ENCODE results near the gene NEB. TPM values are rescaled to one million over a fixed set of nuclear protein-coding genes. Genes with fewer than 3 reads are reported as not detected.
"Not testable (repeated sequence)": the region's sequence is repeated elsewhere in the genome, so short reads cannot be mapped to it uniquely, and the experiment has no call there.

The NEB gene
- total RNA-seq, 4 donors from 2014 or later: 1.6 to 16.4 (median 4.4) TPM

GRCh38 chr2:151560289-151560688 is 174.0 kb downstream of the NEB start:
- TF ChIP-seq CTCF (IDR thresholded peaks at IDR 0.05): no peak
- TF ChIP-seq POLR2A (IDR thresholded peaks at IDR 0.05): no peak
- intact Hi-C loops (cut with DNase I): no loop called here
- DNase-seq: peak; percentile 68 to 70
- peaks cover 3 to 13% of the 10 kb centered on the region in 2 donors for H3K4me1 ChIP-seq
- WGBS, 2 donors: 3 to 15% methylated on average over 3 of the region's 3 CpGs
- no peak overlapping the region for H3K4me3 ChIP-seq (replicated peaks in 1 of 3)
- H3K27ac ChIP-seq: peak overlapping the region; percentile 56 to 74 (median 56)
- no peaks in the 10 kb centered on the region for H3K9me3 ChIP-seq
- no peaks in the 10 kb centered on the region for H3K27me3 ChIP-seq
- H3K36me3 ChIP-seq: no peaks in the 10 kb centered on the region

GRCh38 chr2:151559431-151559830 is 174.8 kb downstream of the NEB start:
- intact Hi-C loops (cut with DNase I); H3K4me3 ChIP-seq (replicated peaks in 1 of 3); H3K9me3 ChIP-seq; DNase-seq; H3K36me3 ChIP-seq; H3K27me3 ChIP-seq: not testable (repeated sequence)
- WGBS, 2 donors: 96 to 98% methylated on average over 2 of the region's 2 CpGs
- Histone ChIP-seq H3K4me1 (peaks cover 3 to 13% of the 10 kb centered on the region in 2 donors), H3K27ac (peak overlapping the region in 2 of 3 donors; percentile 56 to 67)

GRCh38 chr2:151557883-151558282 is 176.4 kb downstream of the NEB start:
- DNase-seq; H3K4me3 ChIP-seq (replicated peaks in 1 of 3); H3K27me3 ChIP-seq; intact Hi-C loops (cut with DNase I); H3K36me3 ChIP-seq; H3K9me3 ChIP-seq; H3K27ac ChIP-seq: not testable (repeated sequence)
- WGBS, 2 donors: 58 to 62% methylated on average over 2 of the region's 2 CpGs
- peaks cover 3 to 13% of the 10 kb centered on the region in 2 donors for H3K4me1 ChIP-seq

GRCh38 chr2:151556121-151556520 is 178.2 kb downstream of the NEB start:
- H3K9me3 ChIP-seq: no peaks in the 10 kb centered on the region
- intact Hi-C loops (cut with DNase I): no loop called here
- H3K27me3 ChIP-seq: no peaks in the 10 kb centered on the region
- H3K4me3 ChIP-seq (replicated peaks in 1 of 3): no peak overlapping the region
- no peak for DNase-seq
- no peaks in the 10 kb centered on the region for H3K36me3 ChIP-seq
- H3K27ac ChIP-seq: peak overlapping the region in 1 of 3 donors; percentile 2
- H3K4me1 ChIP-seq: peaks cover 3 to 13% of the 10 kb centered on the region in 2 donors
- TF ChIP-seq CTCF (IDR thresholded peaks at IDR 0.05) (no peak), POLR2A (IDR thresholded peaks at IDR 0.05) (no peak)

- WGBS, 2 donors: 85 to 87% methylated on average over 5 of the region's 5 CpGs
- DNase-seq: no peak
- no peaks in the 10 kb centered on the region for H3K9me3 ChIP-seq
These were observed 182.0 kb downstream of the NEB start for GRCh38 chr2:151552287-151552686.

GRCh38 chr2:151551556-151551955 is 182.7 kb downstream of the NEB start:
- no peak overlapping the region for H3K4me3 ChIP-seq (replicated peaks in 1 of 3)
- no peaks in the 10 kb centered on the region for H3K9me3 ChIP-seq
- WGBS, 2 donors: 39 to 40% methylated on average over 5 of the region's 5 CpGs
- no peaks in the 10 kb centered on the region for H3K27me3 ChIP-seq
- intact Hi-C loops (cut with DNase I): no loop called here
- H3K27ac ChIP-seq: peak overlapping the region in 1 of 3 donors; percentile 36
- H3K4me1 ChIP-seq: no peaks in the 10 kb centered on the region
- DNase-seq: peak; percentile 56 to 59
- no peak for TF ChIP-seq CTCF (IDR thresholded peaks at IDR 0.05)
- no peak for TF ChIP-seq POLR2A (IDR thresholded peaks at IDR 0.05)
- H3K36me3 ChIP-seq: no peaks in the 10 kb centered on the region

More at GRCh38 chr2:151552287-151552686, 182.0 kb downstream of the NEB start:
- no peaks in the 10 kb centered on the region for H3K36me3 ChIP-seq
- no peak for TF ChIP-seq CTCF (IDR thresholded peaks at IDR 0.05)
- TF ChIP-seq POLR2A (IDR thresholded peaks at IDR 0.05): no peak
- H3K27ac ChIP-seq: no peak overlapping the region
- intact Hi-C loops (cut with DNase I): no loop called here
- no peak overlapping the region for H3K4me3 ChIP-seq (replicated peaks in 1 of 3)
- H3K4me1 ChIP-seq: no peaks in the 10 kb centered on the region
- H3K27me3 ChIP-seq: no peaks in the 10 kb centered on the region
